Keratinocyte (primary cell): ENCODE results near the gene GALR3. TPM values are rescaled to one million over a fixed set of nuclear protein-coding genes. Genes with fewer than 3 reads are reported as not detected.

Source experiments
- DNase-seq: peaks from one replicate; pipeline ENCODE4 v3.0.0-alpha.2; 2011; ENCODE audit warnings: low read depth, missing footprints, low spot score
- FAIRE-seq: peaks from 2 replicates; lab custom pipeline; 2011; peaks lifted over from hg19 to GRCh38; lab: Jason Lieb, UNC
- H2AFZ ChIP-seq: 2 replicates; pipeline ENCODE4 v1.6.0; 2012; ENCODE audit warnings: low read length, control low read depth, inconsistent platforms; ENCODE audit not compliant: control insufficient read depth
- H3K27ac ChIP-seq: 2 replicates; pipeline ENCODE4 v1.5.1; 2011; ENCODE audit warnings: low read length; ENCODE audit not compliant: control insufficient read depth, insufficient read depth
- H3K27me3 ChIP-seq: 3 replicates; pipeline ENCODE4 v1.6.0; 2011; ENCODE audit warnings: low read length; ENCODE audit not compliant: control insufficient read depth, insufficient read depth; ENCODE audit errors: extremely low read depth
- H3K36me3 ChIP-seq, 2 experiments: 2 replicates in 1 of 2; 3 replicates in 1 of 2; pipeline ENCODE4 v1.5.1; 2011; ENCODE audit warnings: low read length in 2 of 2, mild to moderate bottlenecking in 1 of 2; ENCODE audit not compliant: control insufficient read depth in 2 of 2, insufficient read depth in 2 of 2; ENCODE audit errors: extremely low read depth in 1 of 2
- H3K4me1 ChIP-seq: 3 replicates; pipeline ENCODE4 v1.5.1; 2011; ENCODE audit warnings: low read length; ENCODE audit not compliant: control insufficient read depth, insufficient read depth; ENCODE audit errors: extremely low read depth
- H3K4me2 ChIP-seq: 3 replicates; pipeline ENCODE4 v1.6.0; 2011; ENCODE audit warnings: low read depth, low read length; ENCODE audit not compliant: control insufficient read depth, insufficient read depth; ENCODE audit errors: extremely low read depth
- H3K4me3 ChIP-seq, 3 experiments: fragments of 200-600 bp in 1 of 3; sonication (generic) in 1 of 3; 2 replicates in 2 of 3; 3 replicates in 1 of 3; pipeline ENCODE4 v1.5.1; 2011 to 2016; ENCODE audit warnings: low read length in 3 of 3, mild to moderate bottlenecking in 3 of 3, control low read depth in 2 of 3, inconsistent platforms in 1 of 3, low read depth in 1 of 3, mixed read lengths in 1 of 3, mixed run types in 1 of 3, moderate library complexity in 1 of 3; ENCODE audit not compliant: control insufficient read depth in 2 of 3, insufficient read depth in 2 of 3; ENCODE audit errors: extremely low read depth in 1 of 3
- H3K79me2 ChIP-seq: 2 replicates; pipeline ENCODE4 v1.6.0; 2012; ENCODE audit warnings: low read length; ENCODE audit not compliant: control insufficient read depth, insufficient read depth
- H3K9ac ChIP-seq: 3 replicates; pipeline ENCODE4 v1.6.0; 2011; ENCODE audit warnings: low read length; ENCODE audit not compliant: control insufficient read depth, insufficient read depth; ENCODE audit errors: extremely low read depth
- H3K9me1 ChIP-seq: 3 replicates; pipeline ENCODE4 v1.6.0; 2011; ENCODE audit warnings: low read length; ENCODE audit not compliant: control insufficient read depth, insufficient read depth; ENCODE audit errors: extremely low read depth
- H3K9me3 ChIP-seq: 2 replicates; pipeline ENCODE4 v1.5.1; 2012; ENCODE audit warnings: low read depth, low read length; ENCODE audit not compliant: control insufficient read depth
- H4K20me1 ChIP-seq: 3 replicates; pipeline ENCODE4 v1.6.0; 2011; ENCODE audit warnings: low read length; ENCODE audit not compliant: control insufficient read depth, insufficient read depth; ENCODE audit errors: extremely low read depth
- EZH2 ChIP-seq: IDR thresholded peaks from one replicate; pipeline ENCODE4 v1.6.1; 2012; ENCODE audit warnings: inconsistent platforms, mild to moderate bottlenecking, low read length, moderate library complexity
- dilution Hi-C: fragments of 300-500 bp; cut with MboI; formaldehyde crosslinking; loops from one replicate; pipeline ENCODE4 v1.7.0; 2020; ENCODE audit warnings: low sequenced_read_pairs; ENCODE audit not compliant: extremely low pct_ligation_motif_present
- polyA plus RNA-seq, 5 experiments: library from polyadenylated mRNA; depleted of rRNA in 3 of 5; stranded (reverse) in 3 of 5; stranded (forward) in 1 of 5; unstranded in 1 of 5; fragments of >200 nt; gene quantifications; 1 replicate in 1 of 5; 2 replicates in 3 of 5; 3 replicates in 1 of 5; pipeline versions ENCODE4 v1.2.1 to v1.2.3, GENCODE V29; 2011 to 2012; ENCODE audit warnings: missing spikeins in 2 of 5, low read depth in 1 of 5, low replicate concordance in 1 of 5
- TF ChIP-seq, protein P1 (sequence below), 3 experiments: IDR thresholded peaks in 1 of 3; conservative IDR thresholded peaks in 1 of 3; optimal IDR thresholded peaks in 1 of 3; 2 replicates in 2 of 3; 3 replicates in 1 of 3; pipeline versions ENCODE3 to v1.5.1; 2011; ENCODE audit warnings: low read length in 3 of 3, mild to moderate bottlenecking in 3 of 3, moderate library complexity in 2 of 3, control low read depth in 1 of 3, inconsistent platforms in 1 of 3; ENCODE audit not compliant: insufficient read depth in 2 of 3; ENCODE audit errors: extremely low read depth in 1 of 3

The GALR3 gene
- polyA plus RNA-seq, 1 donor (not counting 4 experiments of a cell fraction or from before 2014, with no cell fraction given), result not detected

- Histone ChIP-seq H4K20me1 (no peaks in the 10 kb centered on the region), H3K4me3 (no peak overlapping the region), H3K9me3 (no peaks in the 10 kb centered on the region), H3K79me2 (peaks cover 33% of the 10 kb centered on the region), H2AFZ (no peak overlapping the region), H3K27ac (no peak overlapping the region), H3K9me1 (no peaks in the 10 kb centered on the region), H3K36me3 (peaks cover 38 to 46% of the 10 kb centered on the region in 2 experiments), H3K4me1 (no peaks in the 10 kb centered on the region), H3K9ac (no peak overlapping the region), H3K27me3 (no peaks in the 10 kb centered on the region), H3K4me2 (no peak overlapping the region)
- no peak for FAIRE-seq
- DNase-seq, result no peak
- no peak for TF ChIP-seq EZH2
- TF ChIP-seq, protein P1, sequence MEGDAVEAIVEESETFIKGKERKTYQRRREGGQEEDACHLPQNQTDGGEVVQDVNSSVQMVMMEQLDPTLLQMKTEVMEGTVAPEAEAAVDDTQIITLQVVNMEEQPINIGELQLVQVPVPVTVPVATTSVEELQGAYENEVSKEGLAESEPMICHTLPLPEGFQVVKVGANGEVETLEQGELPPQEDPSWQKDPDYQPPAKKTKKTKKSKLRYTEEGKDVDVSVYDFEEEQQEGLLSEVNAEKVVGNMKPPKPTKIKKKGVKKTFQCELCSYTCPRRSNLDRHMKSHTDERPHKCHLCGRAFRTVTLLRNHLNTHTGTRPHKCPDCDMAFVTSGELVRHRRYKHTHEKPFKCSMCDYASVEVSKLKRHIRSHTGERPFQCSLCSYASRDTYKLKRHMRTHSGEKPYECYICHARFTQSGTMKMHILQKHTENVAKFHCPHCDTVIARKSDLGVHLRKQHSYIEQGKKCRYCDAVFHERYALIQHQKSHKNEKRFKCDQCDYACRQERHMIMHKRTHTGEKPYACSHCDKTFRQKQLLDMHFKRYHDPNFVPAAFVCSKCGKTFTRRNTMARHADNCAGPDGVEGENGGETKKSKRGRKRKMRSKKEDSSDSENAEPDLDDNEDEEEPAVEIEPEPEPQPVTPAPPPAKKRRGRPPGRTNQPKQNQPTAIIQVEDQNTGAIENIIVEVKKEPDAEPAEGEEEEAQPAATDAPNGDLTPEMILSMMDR (optimal IDR thresholded peaks at IDR 0.05 in 1 of 3, IDR thresholded peaks at IDR 0.05 in 1 of 3, conservative IDR thresholded peaks at IDR 0.05 in 1 of 3; ENCODE audit: extremely low read depth in 1 of 3, insufficient read depth in 2 of 3, low read length in 3 of 3), result no peak
- dilution Hi-C loops, result no loop called here
Observed at GRCh38 chr22:37862570-37863325, 39.6 kb downstream of the GALR3 start.

DNA sequence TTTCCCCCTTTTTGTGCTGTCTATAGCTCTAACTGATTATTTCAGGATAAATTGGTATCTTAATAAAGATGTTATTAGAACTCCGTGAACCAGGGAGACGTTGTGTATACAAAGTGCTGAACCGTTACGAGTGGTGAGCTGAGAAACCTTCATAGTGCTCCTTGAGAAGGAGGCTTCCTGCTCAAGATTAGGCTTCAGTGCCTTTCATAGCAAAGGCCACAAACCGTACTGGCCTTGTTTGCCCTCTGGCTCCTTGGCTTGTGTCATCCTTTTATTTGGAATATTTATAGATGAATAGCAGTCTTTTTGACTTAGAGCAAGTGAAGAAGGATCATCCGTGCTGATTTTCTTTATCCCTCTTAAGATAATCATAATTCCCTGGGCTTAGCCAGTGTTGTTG, 42.3 kb downstream of the GALR3 start:
- no peaks in the 10 kb centered on the region for H3K27me3 ChIP-seq
- DNase-seq (no peak), FAIRE-seq (no peak)
- H3K9me1 ChIP-seq, result no peaks in the 10 kb centered on the region
- H3K4me1 ChIP-seq, result no peaks in the 10 kb centered on the region
- no peak overlapping the region for H2AFZ ChIP-seq
- no peak overlapping the region for H3K4me2 ChIP-seq
- H3K9me3 ChIP-seq, result no peaks in the 10 kb centered on the region
- TF ChIP-seq EZH2, result no peak
- TF ChIP-seq, protein P1 (optimal IDR thresholded peaks at IDR 0.05 in 1 of 3, IDR thresholded peaks at IDR 0.05 in 1 of 3, conservative IDR thresholded peaks at IDR 0.05 in 1 of 3; ENCODE audit: extremely low read depth in 1 of 3, insufficient read depth in 2 of 3, low read length in 3 of 3), result no peak
- peaks cover 42 to 55% of the 10 kb centered on the region in 2 experiments for H3K36me3 ChIP-seq
- H3K9ac ChIP-seq, result no peak overlapping the region
- dilution Hi-C loops, result no loop called here
- H3K27ac ChIP-seq, result no peak overlapping the region
- no peak overlapping the region for H3K4me3 ChIP-seq
- peaks cover 37% of the 10 kb centered on the region for H3K79me2 ChIP-seq
- peaks cover 9% of the 10 kb centered on the region for H4K20me1 ChIP-seq
